ENCODE measurements around the gene POM121L2. TPM values are rescaled to one million over a fixed set of nuclear protein-coding genes. Genes with fewer than 3 reads are reported as not detected.
A peak's percentile ranks its signal among the peaks of the same experiment; 100 is the strongest.
"Not testable (repeated sequence)": the region's sequence is repeated elsewhere in the genome, so short reads cannot be mapped to it uniquely, and the experiment has no call there.

POM121L2 gene
- polyA plus RNA-seq, 1 donor = not detected

- peak overlapping the region; percentile 30 for H3K4me3 ChIP-seq (ENCODE audit: low read length)
- no peak overlapping the region for H3K27ac ChIP-seq (ENCODE audit: low read length)
- peak in 1 of 2 donors; percentile 26 for DNase-seq
- H3K4me1 ChIP-seq (ENCODE audit: control insufficient read depth, insufficient read depth, low read length) = peaks cover 3% of the 10 kb centered on the region
- H3K9me3 ChIP-seq (ENCODE audit: control insufficient read depth, low read depth, low read length) = peaks cover 3% of the 10 kb centered on the region
- H3K36me3 ChIP-seq (ENCODE audit: control insufficient read depth, insufficient read depth, low read length) = no peaks in the 10 kb centered on the region
- peaks cover 85% of the 10 kb centered on the region for H3K27me3 ChIP-seq (ENCODE audit: control insufficient read depth, insufficient read depth, low read length)
- WGBS (ENCODE audit: insufficient coverage, low lambda C conversion rate) = 0% methylated on average over 2 of the region's 17 CpGs
Observed at GRCh38 chr6:27280064-27280539, 32.0 kb downstream of the POM121L2 start.

GRCh38 chr6:27279513-27280063 lies 32.5 kb downstream of the POM121L2 start:
- Histone ChIP-seq H3K27ac (ENCODE audit: low read length) (no peak overlapping the region), H3K4me3 (ENCODE audit: low read length) (peak overlapping the region; percentile 30), H3K27me3 (ENCODE audit: control insufficient read depth, insufficient read depth, low read length) (peaks cover 85% of the 10 kb centered on the region), H3K9me3 (ENCODE audit: control insufficient read depth, low read depth, low read length) (peaks cover 3% of the 10 kb centered on the region), H3K4me1 (ENCODE audit: control insufficient read depth, insufficient read depth, low read length) (peaks cover 3% of the 10 kb centered on the region), H3K36me3 (ENCODE audit: control insufficient read depth, insufficient read depth, low read length) (no peaks in the 10 kb centered on the region)
- WGBS (ENCODE audit: insufficient coverage, low lambda C conversion rate) = no CpG with 5 or more reads among the region's 24 CpGs
- peak in 1 of 2 donors; percentile 29 for DNase-seq

GRCh38 chr6:27275025-27275956 lies 36.8 kb downstream of the POM121L2 start:
- DNase-seq = no peak
- Histone ChIP-seq H3K27me3 (ENCODE audit: control insufficient read depth, insufficient read depth, low read length) (peaks cover 68% of the 10 kb centered on the region), H3K27ac (ENCODE audit: low read length) (no peak overlapping the region), H3K4me1 (ENCODE audit: control insufficient read depth, insufficient read depth, low read length) (peaks cover under 1% of the 10 kb centered on the region), H3K36me3 (ENCODE audit: control insufficient read depth, insufficient read depth, low read length) (no peaks in the 10 kb centered on the region), H3K4me3 (ENCODE audit: low read length) (no peak overlapping the region), H3K9me3 (ENCODE audit: control insufficient read depth, low read depth, low read length) (no peaks in the 10 kb centered on the region)
- 38% methylated on average over 4 of the region's 36 CpGs for WGBS (ENCODE audit: insufficient coverage, low lambda C conversion rate)

- Histone ChIP-seq H3K4me3 (ENCODE audit: low read length) (no peak overlapping the region), H3K27ac (ENCODE audit: low read length) (no peak overlapping the region), H3K4me1 (ENCODE audit: control insufficient read depth, insufficient read depth, low read length) (no peaks in the 10 kb centered on the region), H3K9me3 (ENCODE audit: control insufficient read depth, low read depth, low read length) (no peaks in the 10 kb centered on the region), H3K36me3 (ENCODE audit: control insufficient read depth, insufficient read depth, low read length) (no peaks in the 10 kb centered on the region), H3K27me3 (ENCODE audit: control insufficient read depth, insufficient read depth, low read length) (peaks cover 63% of the 10 kb centered on the region)
- no peak for DNase-seq
- 40% methylated on average over 1 of the region's 11 CpGs for WGBS (ENCODE audit: insufficient coverage, low lambda C conversion rate)
Observed at GRCh38 chr6:27273783-27274182, 38.3 kb downstream of the POM121L2 start.

GRCh38 chr6:27268803-27269202 lies 43.3 kb downstream of the POM121L2 start:
- Histone ChIP-seq H3K36me3 (ENCODE audit: control insufficient read depth, insufficient read depth, low read length) (no peaks in the 10 kb centered on the region), H3K27me3 (ENCODE audit: control insufficient read depth, insufficient read depth, low read length) (peaks cover 62% of the 10 kb centered on the region), H3K4me3 (ENCODE audit: low read length) (no peak overlapping the region), H3K4me1 (ENCODE audit: control insufficient read depth, insufficient read depth, low read length) (no peaks in the 10 kb centered on the region), H3K27ac (ENCODE audit: low read length) (no peak overlapping the region), H3K9me3 (ENCODE audit: control insufficient read depth, low read depth, low read length) (no peaks in the 10 kb centered on the region)
- no CpG with 5 or more reads among the region's 14 CpGs for WGBS (ENCODE audit: insufficient coverage, low lambda C conversion rate)
- DNase-seq = no peak

GRCh38 chr6:27267857-27268434 lies 44.1 kb downstream of the POM121L2 start:
- Histone ChIP-seq H3K4me1 (ENCODE audit: control insufficient read depth, insufficient read depth, low read length) (no peaks in the 10 kb centered on the region), H3K4me3 (ENCODE audit: low read length) (no peak overlapping the region), H3K9me3 (ENCODE audit: control insufficient read depth, low read depth, low read length) (no peaks in the 10 kb centered on the region), H3K27ac (ENCODE audit: low read length) (no peak overlapping the region), H3K27me3 (ENCODE audit: control insufficient read depth, insufficient read depth, low read length) (peaks cover 62% of the 10 kb centered on the region), H3K36me3 (ENCODE audit: control insufficient read depth, insufficient read depth, low read length) (no peaks in the 10 kb centered on the region)
- WGBS (ENCODE audit: insufficient coverage, low lambda C conversion rate) = 16% methylated on average over 3 of the region's 22 CpGs
- DNase-seq = no peak

- H3K4me1 ChIP-seq (ENCODE audit: control insufficient read depth, insufficient read depth, low read length); DNase-seq; H3K9me3 ChIP-seq (ENCODE audit: control insufficient read depth, low read depth, low read length); H3K27ac ChIP-seq (ENCODE audit: low read length); H3K4me3 ChIP-seq (ENCODE audit: low read length); H3K36me3 ChIP-seq (ENCODE audit: control insufficient read depth, insufficient read depth, low read length): not testable (repeated sequence)
- H3K27me3 ChIP-seq (ENCODE audit: control insufficient read depth, insufficient read depth, low read length) = peaks cover 66% of the 10 kb centered on the region
- no CpG with 5 or more reads among the region's 3 CpGs for WGBS (ENCODE audit: insufficient coverage, low lambda C conversion rate)
Observed at GRCh38 chr6:27267003-27267402, 45.1 kb downstream of the POM121L2 start.

- Histone ChIP-seq H3K36me3 (ENCODE audit: control insufficient read depth, insufficient read depth, low read length) (no peaks in the 10 kb centered on the region), H3K4me1 (ENCODE audit: control insufficient read depth, insufficient read depth, low read length) (no peaks in the 10 kb centered on the region), H3K27ac (ENCODE audit: low read length) (no peak overlapping the region), H3K27me3 (ENCODE audit: control insufficient read depth, insufficient read depth, low read length) (peaks cover 79% of the 10 kb centered on the region), H3K9me3 (ENCODE audit: control insufficient read depth, low read depth, low read length) (no peaks in the 10 kb centered on the region), H3K4me3 (ENCODE audit: low read length) (no peak overlapping the region)
- DNase-seq = no peak
- no CpG with 5 or more reads among the region's 8 CpGs for WGBS (ENCODE audit: insufficient coverage, low lambda C conversion rate)
Observed at GRCh38 chr6:27263886-27264285, 48.2 kb downstream of the POM121L2 start.

GRCh38 chr6:27260836-27261375 lies 51.2 kb downstream of the POM121L2 start:
- Histone ChIP-seq H3K4me3 (ENCODE audit: low read length) (no peak overlapping the region), H3K27me3 (ENCODE audit: control insufficient read depth, insufficient read depth, low read length) (peaks cover 56% of the 10 kb centered on the region), H3K9me3 (ENCODE audit: control insufficient read depth, low read depth, low read length) (no peaks in the 10 kb centered on the region), H3K36me3 (ENCODE audit: control insufficient read depth, insufficient read depth, low read length) (no peaks in the 10 kb centered on the region), H3K4me1 (ENCODE audit: control insufficient read depth, insufficient read depth, low read length) (no peaks in the 10 kb centered on the region), H3K27ac (ENCODE audit: low read length) (no peak overlapping the region)
- DNase-seq = no peak
- WGBS (ENCODE audit: insufficient coverage, low lambda C conversion rate) = no CpG with 5 or more reads among the region's 30 CpGs

- peaks cover 52% of the 10 kb centered on the region for H3K27me3 ChIP-seq (ENCODE audit: control insufficient read depth, insufficient read depth, low read length)
- no peak overlapping the region for H3K4me3 ChIP-seq (ENCODE audit: low read length)
- H3K4me1 ChIP-seq (ENCODE audit: control insufficient read depth, insufficient read depth, low read length) = no peaks in the 10 kb centered on the region
- no peak overlapping the region for H3K27ac ChIP-seq (ENCODE audit: low read length)
- 17% methylated on average over 1 of the region's 21 CpGs for WGBS (ENCODE audit: insufficient coverage, low lambda C conversion rate)
- DNase-seq = no peak
- H3K36me3 ChIP-seq (ENCODE audit: control insufficient read depth, insufficient read depth, low read length) = no peaks in the 10 kb centered on the region
- no peaks in the 10 kb centered on the region for H3K9me3 ChIP-seq (ENCODE audit: control insufficient read depth, low read depth, low read length)
Observed at GRCh38 chr6:27260369-27260768, 51.7 kb downstream of the POM121L2 start.
